ENCODE data around the gene TMEM117.
"Not testable (repeated sequence)": the region's sequence is repeated elsewhere in the genome, so short reads cannot be mapped to it uniquely, and the experiment has no call there.

Gene TMEM117

DNA sequence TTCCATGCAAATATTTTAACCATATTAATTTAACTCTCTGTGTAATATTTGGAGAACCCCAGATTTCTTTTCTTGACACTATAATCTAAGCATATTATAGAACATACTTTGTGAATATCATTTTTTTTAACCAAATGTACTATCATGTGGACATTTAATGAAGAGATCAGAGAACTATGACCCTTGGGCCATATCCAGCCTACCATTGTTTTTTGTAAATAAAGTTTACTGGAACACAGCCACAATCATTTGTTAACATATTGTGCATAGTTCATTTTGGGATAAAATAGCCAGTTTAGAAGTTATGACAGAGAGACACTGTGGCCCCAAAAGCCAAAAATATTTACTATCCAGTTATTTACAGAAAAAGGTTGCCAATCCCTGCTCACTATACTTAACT, 338.2 kb downstream of the TMEM117 start:
- Histone ChIP-seq H3K36me3 (no peaks in the 10 kb centered on the region), H3K4me1 (no peaks in the 10 kb centered on the region), H3K9me3 (no peaks in the 10 kb centered on the region), H3K27me3 (no peaks in the 10 kb centered on the region), H3K4me3 (ENCODE audit: low read depth, low read length) (no peak overlapping the region)
- DNase-seq, result no peak
- TF ChIP-seq, protein P1, sequence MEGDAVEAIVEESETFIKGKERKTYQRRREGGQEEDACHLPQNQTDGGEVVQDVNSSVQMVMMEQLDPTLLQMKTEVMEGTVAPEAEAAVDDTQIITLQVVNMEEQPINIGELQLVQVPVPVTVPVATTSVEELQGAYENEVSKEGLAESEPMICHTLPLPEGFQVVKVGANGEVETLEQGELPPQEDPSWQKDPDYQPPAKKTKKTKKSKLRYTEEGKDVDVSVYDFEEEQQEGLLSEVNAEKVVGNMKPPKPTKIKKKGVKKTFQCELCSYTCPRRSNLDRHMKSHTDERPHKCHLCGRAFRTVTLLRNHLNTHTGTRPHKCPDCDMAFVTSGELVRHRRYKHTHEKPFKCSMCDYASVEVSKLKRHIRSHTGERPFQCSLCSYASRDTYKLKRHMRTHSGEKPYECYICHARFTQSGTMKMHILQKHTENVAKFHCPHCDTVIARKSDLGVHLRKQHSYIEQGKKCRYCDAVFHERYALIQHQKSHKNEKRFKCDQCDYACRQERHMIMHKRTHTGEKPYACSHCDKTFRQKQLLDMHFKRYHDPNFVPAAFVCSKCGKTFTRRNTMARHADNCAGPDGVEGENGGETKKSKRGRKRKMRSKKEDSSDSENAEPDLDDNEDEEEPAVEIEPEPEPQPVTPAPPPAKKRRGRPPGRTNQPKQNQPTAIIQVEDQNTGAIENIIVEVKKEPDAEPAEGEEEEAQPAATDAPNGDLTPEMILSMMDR (IDR thresholded peaks at IDR 0.05; ENCODE audit: low read depth, low read length), result no peak

DNA sequence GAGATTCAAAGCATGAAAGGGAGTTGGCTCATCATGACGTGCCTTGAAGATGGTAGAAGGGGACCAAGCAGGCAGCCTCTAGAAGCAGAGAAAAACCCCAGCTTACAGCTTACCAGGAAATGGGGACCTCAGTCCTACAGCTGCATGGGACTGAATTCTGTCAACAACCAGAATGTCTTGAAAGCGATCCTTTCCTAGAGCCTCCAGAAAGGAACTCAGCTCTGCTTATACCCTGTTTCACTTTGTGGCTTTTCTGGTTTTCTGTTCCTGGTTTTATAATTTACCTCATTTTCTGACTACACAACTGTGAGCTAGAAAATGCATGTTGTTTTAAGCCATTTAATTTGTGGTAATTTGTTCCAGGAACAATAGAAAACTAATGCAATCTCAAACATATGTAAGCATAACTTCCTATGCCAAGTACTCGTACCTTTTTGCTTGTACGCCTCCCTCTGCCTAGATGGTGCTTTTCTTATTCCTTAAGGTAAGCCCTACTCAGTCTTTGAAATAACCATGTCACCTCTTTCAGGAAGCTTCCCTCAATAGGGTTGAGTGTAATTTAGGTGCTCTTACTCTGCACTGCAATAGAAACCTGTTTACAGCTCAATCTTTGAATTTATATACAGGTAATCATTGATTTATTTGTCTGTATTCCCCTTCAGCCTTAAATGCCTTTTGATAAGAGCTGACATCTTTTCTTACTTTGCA, 348.8 kb downstream of the TMEM117 start:
- no peaks in the 10 kb centered on the region for H3K9me3 ChIP-seq
- H3K27me3 ChIP-seq, result no peaks in the 10 kb centered on the region
- H3K4me1 ChIP-seq, result no peaks in the 10 kb centered on the region
- H3K36me3 ChIP-seq, result no peaks in the 10 kb centered on the region
- DNase-seq, result no peak
- TF ChIP-seq, protein P1 (IDR thresholded peaks at IDR 0.05; ENCODE audit: low read depth, low read length), result no peak
- no peak overlapping the region for H3K4me3 ChIP-seq (ENCODE audit: low read depth, low read length)

DNA sequence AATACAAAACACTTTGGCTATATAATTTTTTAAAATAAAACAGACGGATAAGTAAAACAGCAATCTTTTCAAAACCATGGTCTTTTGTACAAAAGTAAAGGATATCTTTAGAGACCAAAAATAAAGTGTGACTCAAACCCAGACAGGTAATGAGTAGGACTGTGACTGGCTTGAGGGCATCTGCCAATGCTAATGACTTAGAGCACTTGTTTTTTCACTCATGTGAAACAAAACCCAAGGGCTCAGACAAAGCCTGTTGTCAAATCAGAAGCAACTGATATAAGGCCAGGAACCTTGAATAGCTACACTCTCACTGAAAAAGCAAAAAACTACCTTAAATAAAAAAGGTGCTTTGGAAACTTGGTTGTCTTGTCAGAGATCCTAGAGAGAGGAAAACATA, 357.4 kb downstream of the TMEM117 start:
- no peaks in the 10 kb centered on the region for H3K27me3 ChIP-seq
- TF ChIP-seq, protein P1 (IDR thresholded peaks at IDR 0.05; ENCODE audit: low read depth, low read length), result no peak
- DNase-seq, result no peak
- H3K9me3 ChIP-seq, result no peaks in the 10 kb centered on the region
- no peaks in the 10 kb centered on the region for H3K4me1 ChIP-seq
- H3K4me3 ChIP-seq (ENCODE audit: low read depth, low read length), result no peak overlapping the region
- no peaks in the 10 kb centered on the region for H3K36me3 ChIP-seq

DNA sequence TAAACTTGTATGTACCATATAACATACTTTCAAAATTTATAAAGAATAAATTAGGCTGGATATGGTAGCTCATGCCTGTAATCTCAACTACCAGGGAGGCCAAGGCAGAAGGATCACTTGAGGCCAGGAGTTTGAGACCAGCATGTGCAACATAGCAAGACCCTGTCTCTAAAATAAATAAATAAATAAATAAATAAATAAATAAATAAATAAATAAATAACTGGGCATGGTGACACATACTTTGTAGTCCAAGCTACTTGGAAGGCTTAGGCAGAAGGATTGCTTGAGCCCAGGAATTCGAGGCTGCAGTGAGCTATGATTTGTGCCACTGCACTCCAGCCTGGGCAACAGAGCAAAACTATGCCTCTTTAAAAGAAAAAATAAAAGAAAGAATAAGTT, 359.8 kb downstream of the TMEM117 start:
- H3K27me3 ChIP-seq; H3K9me3 ChIP-seq; H3K4me1 ChIP-seq; H3K4me3 ChIP-seq (ENCODE audit: low read depth, low read length); H3K36me3 ChIP-seq; DNase-seq: not testable (repeated sequence)

DNA sequence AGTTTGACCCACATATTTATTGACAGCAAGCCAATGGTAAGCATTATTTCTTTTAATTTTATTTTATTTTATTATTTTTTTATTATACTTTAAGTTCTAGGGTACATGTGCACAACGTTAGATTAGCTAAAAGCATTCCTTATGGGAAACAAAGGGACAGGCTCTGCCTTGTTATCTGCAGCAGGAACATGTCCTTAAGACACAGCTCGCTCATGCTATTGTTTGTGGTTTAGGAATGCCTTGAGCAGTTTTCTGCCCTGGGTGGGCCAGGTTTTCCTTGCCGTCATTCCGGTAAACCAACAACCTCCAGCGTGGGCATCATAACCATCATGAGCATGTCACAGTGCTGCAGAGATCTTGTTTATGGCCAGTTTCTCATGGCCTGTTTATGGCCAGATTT, 370.2 kb downstream of the TMEM117 start:
- Histone ChIP-seq H3K9me3 (no peaks in the 10 kb centered on the region), H3K4me1 (no peaks in the 10 kb centered on the region), H3K4me3 (ENCODE audit: low read depth, low read length) (no peak overlapping the region), H3K27me3 (no peaks in the 10 kb centered on the region), H3K36me3 (no peaks in the 10 kb centered on the region)
- DNase-seq, result no peak
- TF ChIP-seq, protein P1 (IDR thresholded peaks at IDR 0.05; ENCODE audit: low read depth, low read length), result no peak

DNA sequence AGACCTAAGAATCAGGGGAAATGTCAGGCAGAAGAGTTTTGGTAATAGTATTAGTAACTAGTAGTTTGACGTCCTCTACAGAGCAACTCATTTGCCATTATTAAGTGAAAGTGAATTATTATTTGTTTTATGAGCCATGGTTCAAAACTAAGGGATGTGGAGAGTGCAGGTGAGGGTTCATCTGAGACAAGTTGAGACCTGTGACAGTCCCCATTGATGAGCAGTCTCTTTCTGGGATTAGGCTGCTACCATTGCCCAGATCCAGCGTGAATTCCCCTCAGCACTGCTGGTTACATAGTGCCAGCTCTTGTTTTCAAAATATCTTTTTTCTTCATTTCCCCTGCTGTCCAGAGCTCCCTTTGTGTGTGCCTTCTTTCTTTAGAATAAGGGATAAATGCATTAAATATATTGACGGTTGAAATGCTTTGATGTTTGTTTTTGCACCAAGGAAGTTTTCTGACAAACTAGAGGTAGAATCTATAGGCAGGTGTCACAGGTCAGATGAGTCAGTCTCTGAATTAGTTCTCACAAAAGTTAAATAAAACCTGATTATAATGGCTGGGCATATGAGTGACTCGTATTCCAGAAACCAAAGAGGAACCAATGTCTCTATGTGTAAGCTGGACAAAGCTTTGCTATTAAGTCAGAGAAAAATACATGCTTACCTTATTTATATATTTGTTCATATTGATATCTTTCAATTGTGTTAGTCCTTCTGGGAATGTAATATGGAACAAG, 381.4 kb downstream of the TMEM117 start:
- Histone ChIP-seq H3K27me3 (no peaks in the 10 kb centered on the region), H3K36me3 (no peaks in the 10 kb centered on the region), H3K4me3 (ENCODE audit: low read depth, low read length) (no peak overlapping the region), H3K9me3 (no peaks in the 10 kb centered on the region), H3K4me1 (no peaks in the 10 kb centered on the region)
- TF ChIP-seq, protein P1 (IDR thresholded peaks at IDR 0.05; ENCODE audit: low read depth, low read length), result no peak
- no peak for DNase-seq

All from BE2C (cell line).